ENCODE results near the gene FBF1.

The FBF1 gene

GRCh38 chr17:75937652-75938051, 3.2 kb downstream of the FBF1 start:
- H3K27me3 ChIP-seq (ENCODE audit: control insufficient read depth, insufficient read depth, low read length), result no peaks in the 10 kb centered on the region
- H3K36me3 ChIP-seq (ENCODE audit: control insufficient read depth, insufficient read depth, low read length), result no peaks in the 10 kb centered on the region
- no peak overlapping the region for H3K4me3 ChIP-seq (ENCODE audit: low read depth, low read length)
- no peak overlapping the region for H2AFZ ChIP-seq
- H3K4me1 ChIP-seq, result peaks cover 4% of the 10 kb centered on the region
- H3K9me3 ChIP-seq (ENCODE audit: control insufficient read depth, low read length), result no peaks in the 10 kb centered on the region
- no peak for TF ChIP-seq CTCF (IDR thresholded peaks at IDR 0.05)
- H3K79me2 ChIP-seq, result no peaks in the 10 kb centered on the region
- no peak overlapping the region for H3K27ac ChIP-seq
- no peak overlapping the region for H3K4me2 ChIP-seq (ENCODE audit: low read length)
- H3K9ac ChIP-seq, result no peak overlapping the region

GRCh38 chr17:75933808-75934207, 7.0 kb downstream of the FBF1 start:
- H3K79me2 ChIP-seq, result no peaks in the 10 kb centered on the region
- no peak overlapping the region for H3K9ac ChIP-seq
- TF ChIP-seq CTCF (IDR thresholded peaks at IDR 0.05), result no peak

GRCh38 chr17:75932852-75933251, 8.0 kb downstream of the FBF1 start:
- no peak overlapping the region for H3K9ac ChIP-seq
- TF ChIP-seq CTCF (IDR thresholded peaks at IDR 0.05), result no peak
- no peaks in the 10 kb centered on the region for H3K27me3 ChIP-seq (ENCODE audit: control insufficient read depth, insufficient read depth, low read length)
- H3K36me3 ChIP-seq (ENCODE audit: control insufficient read depth, insufficient read depth, low read length), result no peaks in the 10 kb centered on the region
- H2AFZ ChIP-seq, result no peak overlapping the region
- H3K79me2 ChIP-seq, result no peaks in the 10 kb centered on the region
- no peak overlapping the region for H3K27ac ChIP-seq
- H3K4me3 ChIP-seq (ENCODE audit: low read depth, low read length), result no peak overlapping the region
- no peaks in the 10 kb centered on the region for H3K9me3 ChIP-seq (ENCODE audit: control insufficient read depth, low read length)
- no peak overlapping the region for H3K4me2 ChIP-seq (ENCODE audit: low read length)
- no peaks in the 10 kb centered on the region for H3K4me1 ChIP-seq

More at GRCh38 chr17:75933808-75934207, 7.0 kb downstream of the FBF1 start:
- no peaks in the 10 kb centered on the region for H3K4me1 ChIP-seq
- no peak overlapping the region for H3K4me2 ChIP-seq (ENCODE audit: low read length)
- H3K4me3 ChIP-seq (ENCODE audit: low read depth, low read length), result no peak overlapping the region
- H3K27me3 ChIP-seq (ENCODE audit: control insufficient read depth, insufficient read depth, low read length), result no peaks in the 10 kb centered on the region
- no peaks in the 10 kb centered on the region for H3K9me3 ChIP-seq (ENCODE audit: control insufficient read depth, low read length)
- no peak overlapping the region for H3K27ac ChIP-seq
- H3K36me3 ChIP-seq (ENCODE audit: control insufficient read depth, insufficient read depth, low read length), result no peaks in the 10 kb centered on the region
- no peak overlapping the region for H2AFZ ChIP-seq

- no peak overlapping the region for H3K27ac ChIP-seq
- H3K4me3 ChIP-seq (ENCODE audit: low read depth, low read length), result no peak overlapping the region
- no peak overlapping the region for H3K4me2 ChIP-seq (ENCODE audit: low read length)
- no peaks in the 10 kb centered on the region for H3K27me3 ChIP-seq (ENCODE audit: control insufficient read depth, insufficient read depth, low read length)
- no peak for TF ChIP-seq CTCF (IDR thresholded peaks at IDR 0.05)
- H3K9me3 ChIP-seq (ENCODE audit: control insufficient read depth, low read length), result no peaks in the 10 kb centered on the region
- no peaks in the 10 kb centered on the region for H3K36me3 ChIP-seq (ENCODE audit: control insufficient read depth, insufficient read depth, low read length)
- no peaks in the 10 kb centered on the region for H3K4me1 ChIP-seq
- no peak overlapping the region for H2AFZ ChIP-seq
- no peaks in the 10 kb centered on the region for H3K79me2 ChIP-seq
- no peak overlapping the region for H3K9ac ChIP-seq
Observed at GRCh38 chr17:75931062-75931461, 9.8 kb downstream of the FBF1 start.

- H3K4me1 ChIP-seq, result no peaks in the 10 kb centered on the region
- no peak overlapping the region for H3K9ac ChIP-seq
- no peak overlapping the region for H3K4me3 ChIP-seq (ENCODE audit: low read depth, low read length)
- no peaks in the 10 kb centered on the region for H3K36me3 ChIP-seq (ENCODE audit: control insufficient read depth, insufficient read depth, low read length)
- TF ChIP-seq CTCF (IDR thresholded peaks at IDR 0.05), result no peak
- no peaks in the 10 kb centered on the region for H3K79me2 ChIP-seq
- H3K4me2 ChIP-seq (ENCODE audit: low read length), result no peak overlapping the region
- no peak overlapping the region for H3K27ac ChIP-seq
- H2AFZ ChIP-seq, result no peak overlapping the region
- H3K9me3 ChIP-seq (ENCODE audit: control insufficient read depth, low read length), result no peaks in the 10 kb centered on the region
- no peaks in the 10 kb centered on the region for H3K27me3 ChIP-seq (ENCODE audit: control insufficient read depth, insufficient read depth, low read length)
Observed at GRCh38 chr17:75927286-75927922, 13.4 kb downstream of the FBF1 start.
